Left lung (tissue), 10 donors: ENCODE data around the gene KRT15. TPM values are rescaled to one million over a fixed set of nuclear protein-coding genes. Genes with fewer than 3 reads are reported as not detected.
A peak's percentile ranks its signal among the peaks of the same experiment; 100 is the strongest.

Experiments used
- ATAC-seq: fragments of 200-7000 bp; cut with Tn5 transposase; one replicate; pipeline ENCODE4 v1.9.1; 2020; ENCODE audit warnings: moderate library complexity
- DNase-seq, 4 donors: peaks; one replicate each; pipeline ENCODE4 v3.0.0-alpha.2; 2013 to 2020
- H3K27ac ChIP-seq, 2 donors: fragments of 200-600 bp; sonication (generic) in 1 of 2; one replicate each; pipeline versions ENCODE4 v1.5.0 to v1.8.0; 2020 to 2021
- H3K27me3 ChIP-seq, 2 donors: fragments of 200-600 bp; sonication (generic) in 1 of 2; one replicate each; pipeline versions ENCODE4 v1.5.0 to v1.8.0; 2020 to 2021
- H3K36me3 ChIP-seq, 2 donors: fragments of 200-600 bp; sonication (generic) in 1 of 2; one replicate each; pipeline versions ENCODE4 v1.5.0 to v1.8.0; 2020 to 2021
- H3K4me1 ChIP-seq, 2 donors: fragments of 200-600 bp; one replicate each; pipeline ENCODE4 v1.8.0; 2021
- H3K4me3 ChIP-seq, 2 donors: fragments of 200-600 bp; sonication (generic) in 1 of 2; one replicate each; pipeline versions ENCODE4 v1.5.0 to v1.8.0; 2020 to 2021; ENCODE audit warnings: mild to moderate bottlenecking in 1 of 2
- H3K9me3 ChIP-seq, 2 donors: fragments of 200-600 bp; sonication (generic) in 1 of 2; one replicate each; pipeline versions ENCODE4 v1.5.0 to v1.8.0; 2020 to 2021
- CTCF ChIP-seq, 2 donors: fragments of 200-600 bp; sonication (generic) in 1 of 2; IDR thresholded peaks; one replicate each; pipeline versions ENCODE4 v1.5.0 to v1.8.0; 2021; ENCODE audit warnings: antibody characterized with exemption in 2 of 2
- intact Hi-C, 2 donors: fragments of 100-400 bp; cut with DNase I; formaldehyde crosslinking; loops; one replicate each; pipeline versions ENCODE4 v1.11.2 to v1.14.2; 2022
- polyA plus RNA-seq, 6 donors: library from polyadenylated mRNA; unstranded; fragments of 120-200 nt; gene quantifications; one replicate each; pipeline ENCODE4 v1.2.1, GENCODE V29; 2013; ENCODE audit not compliant: insufficient read length in 6 of 6
- total RNA-seq, 2 donors: library from RNA; stranded (reverse); fragmentation: NEBNext Ultra II Directional; extraction: Animal tissue kit (Norgen Biotek cat#: 25700); gene quantifications; one replicate each; pipeline ENCODE4 v1.2.1, GENCODE V29; 2021
- donor health status: DM: no; HTN: yes; CAD: no.
- donor health status: DM: no; HTN: no; CAD: no.

The KRT15 gene
- total and polyA plus RNA-seq, 8 donors = 1.3 to 27.8 (median 2.3) TPM

DNA sequence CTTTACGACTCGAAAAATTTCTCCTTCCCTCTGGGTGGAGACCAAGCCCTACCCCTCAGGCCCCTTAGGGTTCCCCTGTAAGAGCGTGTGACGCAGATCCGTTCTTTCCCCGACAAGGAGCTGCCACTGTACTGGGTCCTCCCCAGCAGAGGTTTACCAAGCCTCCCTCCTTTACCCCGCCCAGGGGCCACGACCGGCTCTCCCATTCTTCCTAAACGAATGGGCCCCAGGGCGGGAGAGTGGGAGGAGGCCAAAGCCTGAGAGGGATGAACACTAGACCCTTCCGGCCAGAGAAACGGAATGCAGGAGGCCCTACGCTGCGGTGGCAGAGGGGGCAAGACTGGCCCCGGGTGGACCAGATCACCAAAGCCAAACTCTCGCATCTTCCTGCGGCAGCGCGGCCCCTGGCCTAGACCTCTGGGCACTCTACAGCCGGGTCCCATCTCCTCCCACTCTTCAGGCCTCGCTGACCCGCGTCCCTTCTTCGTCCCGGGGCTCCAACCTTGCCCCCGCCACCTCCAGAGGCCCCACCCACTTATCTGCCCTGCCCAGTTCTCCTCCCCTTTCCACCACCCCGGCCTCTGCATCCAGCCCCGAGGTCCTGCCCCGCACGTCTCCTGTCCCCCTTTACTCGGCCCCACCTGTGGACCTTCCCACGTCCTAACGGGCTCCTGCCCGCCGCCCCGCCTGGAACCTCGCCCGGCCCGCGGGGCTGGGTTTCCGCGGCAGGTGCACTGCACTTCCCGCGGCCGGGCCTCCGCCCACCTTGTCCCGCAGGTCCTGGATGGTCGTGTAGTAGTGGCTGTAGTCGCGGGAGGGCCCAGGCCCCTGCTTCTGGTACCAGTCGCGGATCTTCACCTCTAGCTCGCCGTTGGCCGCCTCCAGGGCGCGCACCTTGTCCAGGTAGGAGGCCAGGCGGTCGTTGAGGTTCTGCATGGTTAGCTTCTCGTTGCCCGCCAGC lies 8.7 kb upstream of the KRT15 start:
- intact Hi-C loops = no loop called here
- Histone ChIP-seq H3K36me3 (peaks cover 0 to 10% of the 10 kb centered on the region in 2 donors), H3K27ac (peak overlapping the region; percentile 71 to 86), H3K27me3 (peaks cover 19 to 73% of the 10 kb centered on the region in 2 donors), H3K4me3 (peak overlapping the region; percentile 40 to 43), H3K9me3 (no peaks in the 10 kb centered on the region), H3K4me1 (peaks cover 0 to 16% of the 10 kb centered on the region in 2 donors)
- ATAC-seq = peak; percentile 61
- DNase-seq = peak in 1 of 4 donors; percentile 80
- TF ChIP-seq CTCF (IDR thresholded peaks at IDR 0.05) = no peak

- Histone ChIP-seq H3K4me1 (peaks cover 0 to 22% of the 10 kb centered on the region in 2 donors), H3K27ac (peak overlapping the region in 1 of 2 donors; percentile 33), H3K36me3 (peaks cover 0 to 10% of the 10 kb centered on the region in 2 donors), H3K27me3 (peaks cover 19 to 58% of the 10 kb centered on the region in 2 donors), H3K9me3 (no peaks in the 10 kb centered on the region), H3K4me3 (peak overlapping the region in 1 of 2 donors; percentile 6)
- intact Hi-C loops = no loop called here
- TF ChIP-seq CTCF (IDR thresholded peaks at IDR 0.05) = no peak
- no peak for ATAC-seq
- DNase-seq = no peak
These were observed 5.6 kb upstream of the KRT15 start for GRCh38 chr17:41524261-41524660.

DNA sequence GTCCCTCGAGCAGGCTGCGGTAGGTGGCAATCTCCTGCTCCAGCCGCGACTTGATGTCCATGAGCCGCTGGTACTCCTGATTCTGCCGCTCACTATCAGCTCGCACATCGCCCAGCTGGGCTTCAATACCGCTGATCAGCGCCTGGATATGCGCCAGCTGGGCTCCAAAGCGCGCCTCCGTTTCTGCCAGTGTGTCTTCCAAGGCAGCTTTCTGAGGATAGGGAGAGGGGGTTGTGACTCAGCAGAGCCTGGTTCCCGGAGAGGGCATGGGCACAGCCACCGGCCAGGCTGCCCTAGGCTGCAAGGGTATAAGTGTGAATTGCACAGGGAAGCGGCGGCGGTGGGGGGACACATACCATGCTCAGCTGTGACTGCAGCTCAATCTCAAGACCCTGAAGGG lies 5.1 kb upstream of the KRT15 start:
- Histone ChIP-seq H3K4me1 (peaks cover 0 to 22% of the 10 kb centered on the region in 2 donors), H3K27me3 (peaks cover 19 to 53% of the 10 kb centered on the region in 2 donors), H3K27ac (no peak overlapping the region), H3K36me3 (peaks cover 0 to 10% of the 10 kb centered on the region in 2 donors), H3K9me3 (no peaks in the 10 kb centered on the region), H3K4me3 (peak overlapping the region in 1 of 2 donors; percentile 6)
- intact Hi-C loops = no loop called here
- ATAC-seq (no peak), DNase-seq (peak in 1 of 4 donors; percentile 71)
- no peak for TF ChIP-seq CTCF (IDR thresholded peaks at IDR 0.05)

- Histone ChIP-seq H3K4me3 (no peak overlapping the region), H3K27ac (no peak overlapping the region), H3K9me3 (no peaks in the 10 kb centered on the region), H3K27me3 (peaks cover 16 to 50% of the 10 kb centered on the region in 2 donors), H3K36me3 (peaks cover 0 to 10% of the 10 kb centered on the region in 2 donors), H3K4me1 (peaks cover 0 to 19% of the 10 kb centered on the region in 2 donors)
- DNase-seq = no peak
- ATAC-seq = no peak
- intact Hi-C loops = no loop called here
- TF ChIP-seq CTCF (IDR thresholded peaks at IDR 0.05) = no peak
These were observed 4.5 kb upstream of the KRT15 start for GRCh38 chr17:41523225-41523593.
